Measurements from ENCODE around the gene TECPR2. TPM values are rescaled to one million over a fixed set of nuclear protein-coding genes. Genes with fewer than 3 reads are reported as not detected.

Gene TECPR2
- total and polyA plus RNA-seq, 2 experiments from 2014 or later = 9.5 to 20.1 TPM

DNA sequence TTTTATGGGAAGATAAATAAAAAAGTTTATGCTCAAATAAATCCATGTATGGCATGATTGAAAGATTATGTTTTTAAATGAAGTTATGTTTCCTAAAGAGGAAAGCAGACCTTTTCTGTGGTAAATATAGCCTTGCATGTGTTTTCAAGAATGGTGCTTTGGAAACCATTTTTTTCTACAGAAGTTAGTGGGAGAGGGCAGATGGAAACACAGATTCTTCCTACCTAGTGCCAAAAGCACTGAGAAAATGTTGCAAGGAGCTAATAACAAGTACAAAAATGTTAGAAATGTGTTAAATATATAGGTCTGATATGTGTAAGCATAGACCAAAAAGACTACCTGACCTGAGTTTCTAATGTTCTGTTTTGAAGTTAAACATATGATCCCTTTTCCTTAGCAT lies 24.3 kb downstream of the TECPR2 start:
- Histone ChIP-seq H3K27ac (no peak overlapping the region), H4K20me1 (ENCODE audit: insufficient read depth, poor library complexity, severe bottlenecking) (no peaks in the 10 kb centered on the region), H3K79me2 (no peaks in the 10 kb centered on the region), H3K4me3 (no peak overlapping the region), H3K9me2 (replicated peaks; ENCODE audit: insufficient read depth) (no peaks in the 10 kb centered on the region), H3K4me1 (ENCODE audit: insufficient read depth) (no peaks in the 10 kb centered on the region), H2AFZ (no peak overlapping the region), H3K36me3 (replicated peaks; ENCODE audit: insufficient read depth, low read depth) (no peaks in the 10 kb centered on the region), H3K27me3 (no peaks in the 10 kb centered on the region), H3K9me3 (ENCODE audit: low read depth) (no peaks in the 10 kb centered on the region), H3K4me2 (no peak overlapping the region)
- DNase-seq (ENCODE audit: low spot score) = no peak
- TF ChIP-seq EZH2phosphoT487 (IDR thresholded peaks at IDR 0.05; ENCODE audit: low read depth, severe bottlenecking, unreplicated experiment) = no peak
- TF ChIP-seq EZH2 (IDR thresholded peaks at IDR 0.05; ENCODE audit: borderline replicate concordance) = no peak
- TF ChIP-seq, protein P1, sequence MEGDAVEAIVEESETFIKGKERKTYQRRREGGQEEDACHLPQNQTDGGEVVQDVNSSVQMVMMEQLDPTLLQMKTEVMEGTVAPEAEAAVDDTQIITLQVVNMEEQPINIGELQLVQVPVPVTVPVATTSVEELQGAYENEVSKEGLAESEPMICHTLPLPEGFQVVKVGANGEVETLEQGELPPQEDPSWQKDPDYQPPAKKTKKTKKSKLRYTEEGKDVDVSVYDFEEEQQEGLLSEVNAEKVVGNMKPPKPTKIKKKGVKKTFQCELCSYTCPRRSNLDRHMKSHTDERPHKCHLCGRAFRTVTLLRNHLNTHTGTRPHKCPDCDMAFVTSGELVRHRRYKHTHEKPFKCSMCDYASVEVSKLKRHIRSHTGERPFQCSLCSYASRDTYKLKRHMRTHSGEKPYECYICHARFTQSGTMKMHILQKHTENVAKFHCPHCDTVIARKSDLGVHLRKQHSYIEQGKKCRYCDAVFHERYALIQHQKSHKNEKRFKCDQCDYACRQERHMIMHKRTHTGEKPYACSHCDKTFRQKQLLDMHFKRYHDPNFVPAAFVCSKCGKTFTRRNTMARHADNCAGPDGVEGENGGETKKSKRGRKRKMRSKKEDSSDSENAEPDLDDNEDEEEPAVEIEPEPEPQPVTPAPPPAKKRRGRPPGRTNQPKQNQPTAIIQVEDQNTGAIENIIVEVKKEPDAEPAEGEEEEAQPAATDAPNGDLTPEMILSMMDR (IDR thresholded peaks at IDR 0.05; ENCODE audit: poor library complexity) = no peak

DNA sequence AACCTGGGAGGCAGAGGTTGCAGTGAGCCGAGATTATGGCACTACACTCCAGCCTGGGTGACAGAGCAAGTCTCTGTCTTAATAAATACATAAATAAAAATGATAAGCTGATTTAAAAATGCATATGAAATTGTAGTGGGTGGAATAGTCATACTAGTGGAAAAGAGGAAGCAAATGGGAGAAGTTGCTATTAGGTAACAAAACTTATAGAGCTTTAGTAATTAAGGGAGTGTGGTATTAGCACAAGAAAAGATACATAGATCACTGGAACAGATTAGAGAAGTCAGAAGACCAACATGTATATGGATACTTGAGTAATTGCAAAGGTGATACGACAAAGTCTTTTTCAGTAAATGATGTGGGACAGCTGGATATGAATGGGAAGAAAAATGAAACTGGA lies 26.5 kb downstream of the TECPR2 start:
- Histone ChIP-seq H4K20me1 (ENCODE audit: insufficient read depth, poor library complexity, severe bottlenecking) (no peaks in the 10 kb centered on the region), H3K4me2 (no peak overlapping the region), H3K4me3 (no peak overlapping the region), H3K4me1 (ENCODE audit: insufficient read depth) (no peaks in the 10 kb centered on the region), H3K27ac (peak overlapping the region; percentile 69), H3K9me3 (ENCODE audit: low read depth) (no peaks in the 10 kb centered on the region), H2AFZ (no peak overlapping the region), H3K79me2 (peaks cover 2% of the 10 kb centered on the region), H3K9me2 (replicated peaks; ENCODE audit: insufficient read depth) (no peaks in the 10 kb centered on the region), H3K27me3 (no peaks in the 10 kb centered on the region), H3K36me3 (replicated peaks; ENCODE audit: insufficient read depth, low read depth) (no peaks in the 10 kb centered on the region)
- DNase-seq (ENCODE audit: low spot score) = no peak
- whole genome bisulfite sequencing (ENCODE audit: low lambda C conversion rate, missing lambda C conversion rate) = 93% methylated on average over 2 of the region's 2 CpGs
- TF ChIP-seq, protein P1 (IDR thresholded peaks at IDR 0.05; ENCODE audit: poor library complexity) = no peak
- no peak for TF ChIP-seq EZH2 (IDR thresholded peaks at IDR 0.05; ENCODE audit: borderline replicate concordance)
- no peak for TF ChIP-seq EZH2phosphoT487 (IDR thresholded peaks at IDR 0.05; ENCODE audit: low read depth, severe bottlenecking, unreplicated experiment)

DNA sequence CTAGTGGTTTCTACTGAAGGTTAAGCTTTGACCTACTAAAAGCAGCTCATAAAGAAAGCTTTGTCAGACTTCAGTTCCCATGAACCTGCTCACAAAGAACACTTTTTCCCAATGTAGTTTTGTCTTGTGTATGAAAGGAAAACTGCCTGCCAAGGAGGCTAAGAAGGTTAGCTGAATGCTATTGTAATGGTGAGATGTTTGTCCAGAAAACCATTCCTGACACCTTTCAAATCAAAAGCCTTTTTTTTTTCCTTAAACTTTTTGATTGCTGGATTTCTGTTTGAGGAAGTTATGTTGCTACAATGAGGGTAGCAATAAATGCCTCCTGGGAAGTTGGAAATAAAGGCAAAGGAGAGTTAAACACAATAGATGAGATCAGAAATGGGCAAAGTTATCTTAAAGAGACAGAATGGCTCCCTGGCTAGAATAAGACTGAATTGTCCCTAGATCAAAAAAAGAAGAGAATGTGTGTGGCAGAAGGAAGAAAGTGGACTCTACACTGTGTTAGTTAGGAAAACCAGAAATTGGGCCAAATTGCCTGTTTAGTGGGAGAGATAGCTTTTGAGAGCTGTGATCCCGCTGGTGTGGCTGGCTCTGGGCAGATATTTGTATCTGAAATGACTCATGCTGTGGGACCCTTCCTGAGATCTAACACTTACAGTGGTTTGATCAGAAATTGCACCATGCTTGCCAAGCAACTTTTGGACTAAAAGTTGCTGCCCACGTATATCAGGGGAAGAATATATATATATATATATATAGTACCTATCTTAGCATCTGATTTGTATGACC lies 27.5 kb downstream of the TECPR2 start:
- peak overlapping the region; percentile 69 for H3K27ac ChIP-seq
- H4K20me1 ChIP-seq (ENCODE audit: insufficient read depth, poor library complexity, severe bottlenecking) = no peaks in the 10 kb centered on the region
- no peaks in the 10 kb centered on the region for H3K4me1 ChIP-seq (ENCODE audit: insufficient read depth)
- 76% methylated on average over 2 of the region's 2 CpGs for WGBS (ENCODE audit: low lambda C conversion rate, missing lambda C conversion rate)
- peaks cover 2% of the 10 kb centered on the region for H3K79me2 ChIP-seq
- H3K27me3 ChIP-seq = no peaks in the 10 kb centered on the region
- H3K36me3 ChIP-seq (replicated peaks; ENCODE audit: insufficient read depth, low read depth) = no peaks in the 10 kb centered on the region
- H3K4me3 ChIP-seq = no peak overlapping the region
- no peak overlapping the region for H3K4me2 ChIP-seq
- H2AFZ ChIP-seq = no peak overlapping the region
- no peaks in the 10 kb centered on the region for H3K9me3 ChIP-seq (ENCODE audit: low read depth)
- H3K9me2 ChIP-seq (replicated peaks; ENCODE audit: insufficient read depth) = no peaks in the 10 kb centered on the region
- no peak for TF ChIP-seq EZH2 (IDR thresholded peaks at IDR 0.05; ENCODE audit: borderline replicate concordance)
- no peak for DNase-seq (ENCODE audit: low spot score)

DNA sequence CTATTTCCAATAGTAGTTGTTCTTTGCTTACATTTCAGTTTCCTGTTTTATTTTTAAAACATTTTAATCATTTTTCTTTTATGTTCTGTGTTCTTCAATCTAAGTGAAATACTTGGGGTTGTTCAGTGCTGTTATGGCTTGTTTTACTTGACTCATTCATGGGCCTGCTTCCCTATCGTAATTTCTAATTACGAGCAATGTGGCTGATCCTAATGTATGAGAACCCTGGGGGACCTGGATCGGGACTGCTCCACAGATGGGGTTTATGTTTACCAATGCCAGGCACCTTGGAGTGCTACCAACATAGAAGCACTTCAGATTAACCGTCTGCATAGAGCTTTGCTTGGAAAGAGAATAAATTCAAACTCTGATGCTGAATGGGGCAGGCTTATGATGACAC lies 29.8 kb downstream of the TECPR2 start:
- no peaks in the 10 kb centered on the region for H3K9me3 ChIP-seq (ENCODE audit: low read depth)
- H4K20me1 ChIP-seq (ENCODE audit: insufficient read depth, poor library complexity, severe bottlenecking) = no peaks in the 10 kb centered on the region
- H3K4me2 ChIP-seq = no peak overlapping the region
- H2AFZ ChIP-seq = no peak overlapping the region
- H3K27me3 ChIP-seq = no peaks in the 10 kb centered on the region
- H3K27ac ChIP-seq = no peak overlapping the region
- peaks cover 2% of the 10 kb centered on the region for H3K79me2 ChIP-seq
- no peaks in the 10 kb centered on the region for H3K9me2 ChIP-seq (replicated peaks; ENCODE audit: insufficient read depth)
- DNase-seq (ENCODE audit: low spot score) = no peak
- H3K36me3 ChIP-seq (replicated peaks; ENCODE audit: insufficient read depth, low read depth) = no peaks in the 10 kb centered on the region
- H3K4me3 ChIP-seq = no peak overlapping the region
- TF ChIP-seq, protein P1 (IDR thresholded peaks at IDR 0.05; ENCODE audit: poor library complexity) = no peak
- no peaks in the 10 kb centered on the region for H3K4me1 ChIP-seq (ENCODE audit: insufficient read depth)
- WGBS (ENCODE audit: low lambda C conversion rate, missing lambda C conversion rate) = 87% methylated on average over 4 of the region's 4 CpGs
